ENCODE data around the gene PKN2. TPM values are rescaled to one million over a fixed set of nuclear protein-coding genes. Genes with fewer than 3 reads are reported as not detected.

Gene PKN2
- total and polyA plus RNA-seq, 2 of the 8 experiments (the other 6 are each of a cell fraction or from before 2014, with no cell fraction given), result 7.8 to 32.0 TPM

DNA sequence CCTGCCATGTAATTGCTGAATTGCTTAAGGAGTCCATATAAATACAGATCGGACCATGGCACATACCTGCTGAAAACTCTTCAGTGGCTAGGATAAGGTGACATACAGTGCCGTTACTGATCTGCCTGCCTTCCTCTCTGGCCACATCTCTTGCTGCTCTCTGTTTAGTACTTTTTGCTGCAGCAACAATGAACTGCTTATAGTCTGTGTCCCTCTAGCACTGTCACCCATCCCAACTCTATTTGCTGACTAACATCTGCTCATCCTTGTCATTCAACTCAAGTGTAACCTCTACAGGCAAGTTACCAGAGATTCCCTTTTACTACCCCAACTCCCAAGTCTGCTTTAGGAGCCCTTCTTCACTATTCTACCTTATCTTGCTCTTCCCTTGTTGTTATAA is 141.6 kb downstream of the PKN2 start:
- H3K79me2 ChIP-seq (ENCODE audit: control insufficient read depth in 1 of 2, insufficient read depth in 2 of 2, low read length in 2 of 2), result no peaks in the 10 kb centered on the region
- H3K9ac ChIP-seq (replicated peaks in 1 of 4; ENCODE audit: extremely low read depth in 1 of 4, low read depth in 3 of 4, low read length in 3 of 4), result no peak overlapping the region
- no peak overlapping the region for H2AFZ ChIP-seq (ENCODE audit: low read length)

More for the DNA sequence above, 141.6 kb downstream of the PKN2 start:
- Histone ChIP-seq H3K9me3 (ENCODE audit: insufficient read depth in 2 of 2, low read depth in 1 of 2, low read length in 1 of 2) (no peaks in the 10 kb centered on the region), H3K4ac (replicated peaks; ENCODE audit: insufficient read length, low read depth, low read length) (no peak overlapping the region), H3K79me1 (ENCODE audit: low read depth, low read length) (no peaks in the 10 kb centered on the region), H2BK15ac (ENCODE audit: low read length) (no peak overlapping the region), H3K4me1 (replicated peaks in 1 of 4; ENCODE audit: control insufficient read depth in 3 of 4, insufficient read depth in 4 of 4, low read length in 3 of 4) (no peaks in the 10 kb centered on the region; a peak in 1 of 7 replicates), H4K8ac (ENCODE audit: extremely low read depth, insufficient read depth, low read length) (no peak overlapping the region), H3K14ac (ENCODE audit: insufficient read length) (no peak overlapping the region), H3K23me2 (ENCODE audit: low read depth, low read length) (no peaks in the 10 kb centered on the region), H3K56ac (replicated peaks; ENCODE audit: insufficient read length, low read depth, low read length) (no peak overlapping the region), H3K36me3 (ENCODE audit: control insufficient read depth in 2 of 4, insufficient read depth in 4 of 4, low read length in 3 of 4) (peaks cover 0 to 13% (median 6%) of the 10 kb centered on the region in 4 experiments; a peak in 3 of 8 replicates), H3K18ac (ENCODE audit: extremely low read depth, low read length) (no peak overlapping the region), H2BK20ac (ENCODE audit: low read length) (no peak overlapping the region), H3K4me2 (ENCODE audit: insufficient read depth in 1 of 2, low read depth in 2 of 2, low read length in 2 of 2) (no peak overlapping the region), H3K27ac (ENCODE audit: low read depth, low read length) (no peak overlapping the region), H2BK5ac (ENCODE audit: low read depth, low read length) (no peak overlapping the region), H4K91ac (replicated peaks; ENCODE audit: insufficient read length, low read length) (no peak overlapping the region), H4K5ac (ENCODE audit: insufficient read length, low read depth, low read length) (no peak overlapping the region), H4K20me1 (replicated peaks in 1 of 2; ENCODE audit: control insufficient read depth in 1 of 2, insufficient read depth in 2 of 2, low read length in 2 of 2) (no peaks in the 10 kb centered on the region), H3K23ac (ENCODE audit: insufficient read length) (no peak overlapping the region), H2BK120ac (replicated peaks; ENCODE audit: low read depth, low read length) (no peak overlapping the region), H3K4me3 (ENCODE audit: extremely low read depth in 1 of 4, insufficient read depth in 2 of 4, low read depth in 3 of 4, low read length in 4 of 4) (no peak overlapping the region), H3K27me3 (replicated peaks in 1 of 4; ENCODE audit: control insufficient read depth in 3 of 4, extremely low read depth in 1 of 4, insufficient read depth in 3 of 4, low read length in 3 of 4) (no peaks in the 10 kb centered on the region), H2AK5ac (ENCODE audit: low read depth, low read length) (no peak overlapping the region), H2BK12ac (ENCODE audit: low read depth, low read length) (no peak overlapping the region)
- no peak for TF ChIP-seq ASH2L (IDR thresholded peaks at IDR 0.05; ENCODE audit: low read length)
- DNase-seq (ENCODE audit: low read depth in 1 of 2, low spot score in 2 of 2) (no peak), FAIRE-seq (no peak)
- ChIA-PET POLR2A (ENCODE audit: partially characterized antibody) (no interaction called here), CTCF (ENCODE audit: partially characterized antibody) (interaction anchor here (1.3 to 1.5 kb wide), 2 partner anchors 17 to 90 kb away, joined by 3 to 5 read pairs; no protein-coding TSS in a partner anchor)
- WGBS, 2 experiments (ENCODE audit: extremely low coverage in 1 of 2, insufficient coverage in 1 of 2, insufficient read length in 1 of 2, insufficient replicate concordance in 2 of 2, low coverage in 1 of 2, low lambda C conversion rate in 2 of 2, missing lambda C conversion rate in 1 of 2), result 88% methylated on average over 2 of the region's 2 CpGs; no CpG with 5 or more reads in 1 of the 2 experiments

All from H1 (cell line).